HG03575 (cell line): ENCODE measurements around the gene AKT1.

ENCODE experiments used
- ATAC-seq: cut with Tn5 transposase; IDR thresholded peaks from one replicate; pipeline ENCODE4 v1.9.1; 2021; ENCODE audit not compliant: unreplicated experiment, insufficient number of reproducible peaks, low FRiP score; ENCODE audit errors: extremely low read depth

Gene AKT1

GRCh38 chr14:104746934-104747481 is 48.5 kb downstream of the AKT1 start:
- ATAC-seq = no peak

- no peak for ATAC-seq
These were observed 49.4 kb downstream of the AKT1 start for GRCh38 chr14:104746071-104746545.

- no peak for ATAC-seq
These were observed 50.1 kb downstream of the AKT1 start for GRCh38 chr14:104745431-104745830.

- no peak for ATAC-seq
These were observed 51.1 kb downstream of the AKT1 start for GRCh38 chr14:104744484-104744883.

- ATAC-seq = no peak
These were observed 51.8 kb downstream of the AKT1 start for GRCh38 chr14:104743461-104744380.

GRCh38 chr14:104742586-104743455 is 52.7 kb downstream of the AKT1 start:
- no peak for ATAC-seq

GRCh38 chr14:104741803-104742251 is 53.7 kb downstream of the AKT1 start:
- no peak for ATAC-seq

- ATAC-seq = no peak
These were observed 54.3 kb downstream of the AKT1 start for GRCh38 chr14:104741108-104741802.

- no peak for ATAC-seq
These were observed 55.7 kb downstream of the AKT1 start for GRCh38 chr14:104739546-104740516.

- no peak for ATAC-seq
These were observed 56.5 kb downstream of the AKT1 start for GRCh38 chr14:104739026-104739425.

GRCh38 chr14:104738375-104739019 is 57.1 kb downstream of the AKT1 start:
- ATAC-seq = no peak

GRCh38 chr14:104735830-104736642 is 59.5 kb downstream of the AKT1 start:
- no peak for ATAC-seq

- ATAC-seq = no peak
These were observed 60.4 kb downstream of the AKT1 start for GRCh38 chr14:104734991-104735779.

- no peak for ATAC-seq
These were observed 61.0 kb downstream of the AKT1 start for GRCh38 chr14:104734601-104734990.

- no peak for ATAC-seq
These were observed 61.4 kb downstream of the AKT1 start for GRCh38 chr14:104734051-104734587.
